ENCODE results near the gene POLR2E. TPM values are rescaled to one million over a fixed set of nuclear protein-coding genes. Genes with fewer than 3 reads are reported as not detected.
"Not testable (repeated sequence)": the region's sequence is repeated elsewhere in the genome, so short reads cannot be mapped to it uniquely, and the experiment has no call there.

POLR2E gene
- total and polyA plus RNA-seq, 10 of the 15 experiments (the other 5 are each of a cell fraction or from before 2014, with no cell fraction given) = 4.0 to 487 (median 200) TPM

- H2AFZ ChIP-seq (ENCODE audit: control insufficient read depth, low read depth, low read length); intact Hi-C loops (cut with micrococcal nuclease; ENCODE audit: unreplicated experiment); H4K20me1 ChIP-seq (ENCODE audit: control insufficient read depth, insufficient read depth); BruUV-seq (replicated peaks); H3K27ac ChIP-seq (ENCODE audit: control insufficient read depth, insufficient read depth); DNase-seq (ENCODE audit: low read depth, low spot score); in situ Hi-C loops (cut with MboI); H3K4me2 ChIP-seq (ENCODE audit: control insufficient read depth, insufficient read depth); ATAC-seq; SMC1A ChIA-PET (ENCODE audit: uncharacterized antibody, unreplicated experiment); H3K9me3 ChIP-seq (replicated peaks; ENCODE audit: control insufficient read depth, insufficient read depth, low read length); H3K4me3 ChIP-seq; FAIRE-seq; H3K9ac ChIP-seq (ENCODE audit: control insufficient read depth, insufficient read depth, low read length); H3K27me3 ChIP-seq (replicated peaks in 1 of 2; ENCODE audit: control insufficient read depth in 2 of 2, insufficient read depth in 2 of 2, low read length in 1 of 2): not testable (repeated sequence)
- Histone ChIP-seq H3K36me3 (ENCODE audit: control insufficient read depth in 2 of 2, insufficient read depth in 2 of 2, low read length in 1 of 2) (peaks cover 3 to 19% of the 10 kb centered on the region in 2 experiments; a peak in 3 of 4 replicates), H3K79me2 (ENCODE audit: control insufficient read depth, insufficient read depth, low read length) (peaks cover 38% of the 10 kb centered on the region), H3K4me1 (ENCODE audit: control insufficient read depth, insufficient read depth, low read length) (peaks cover 25% of the 10 kb centered on the region)
- RAD21 ChIA-PET (ENCODE audit: unreplicated experiment) = interaction anchor here (1.3 kb wide), 2 partner anchors 16 to 65 kb away, joined by 5 to 7 read pairs; no protein-coding TSS in a partner anchor
- POLR2A ChIA-PET = interaction anchor here (0.6 kb wide), 1 partner anchor 111 kb away, joined by 4 read pairs; no protein-coding TSS in a partner anchor
- CTCF ChIA-PET = interaction anchor here (0.9 kb wide), 1 partner anchor 52 kb away, joined by 3 read pairs; no protein-coding TSS in a partner anchor
- 72% methylated on average over 7 of the region's 7 CpGs for WGBS (ENCODE audit: insufficient coverage, insufficient replicate concordance, low lambda C conversion rate, missing lambda C conversion rate)
Observed at GRCh38 chr19:1129084-1129483, 33.9 kb upstream of the POLR2E start.

GRCh38 chr19:1128106-1128505, 32.9 kb upstream of the POLR2E start:
- WGBS (ENCODE audit: insufficient coverage, insufficient replicate concordance, low lambda C conversion rate, missing lambda C conversion rate) = 91% methylated on average over 12 of the region's 17 CpGs
- in situ Hi-C loops (cut with MboI) = no loop called here
- TF ChIP-seq CHD2 (IDR thresholded peaks at IDR 0.05; ENCODE audit: borderline replicate concordance, low read depth, low read length) (no peak), ZNF592 (IDR thresholded peaks at IDR 0.05) (no peak), NFIC (IDR thresholded peaks at IDR 0.05; ENCODE audit: low read depth, low read length) (no peak), PKNOX1 (IDR thresholded peaks at IDR 0.05) (no peak), NRF1 (conservative IDR thresholded peaks at IDR 0.05; ENCODE audit: low read depth, low read length) (no peak), CBX3 (IDR thresholded peaks at IDR 0.05; ENCODE audit: borderline replicate concordance, low read depth) (no peak), RAD51 (IDR thresholded peaks at IDR 0.05) (no peak), STAT3 (IDR thresholded peaks at IDR 0.05; ENCODE audit: low read depth, low read length) (no peak)
- TF ChIP-seq, protein P1, sequence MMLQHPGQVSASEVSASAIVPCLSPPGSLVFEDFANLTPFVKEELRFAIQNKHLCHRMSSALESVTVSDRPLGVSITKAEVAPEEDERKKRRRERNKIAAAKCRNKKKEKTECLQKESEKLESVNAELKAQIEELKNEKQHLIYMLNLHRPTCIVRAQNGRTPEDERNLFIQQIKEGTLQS (IDR thresholded peaks at IDR 0.05; ENCODE audit: borderline replicate concordance, extremely low read depth, low read depth, low read length) = no peak
- TF ChIP-seq, protein P2, sequence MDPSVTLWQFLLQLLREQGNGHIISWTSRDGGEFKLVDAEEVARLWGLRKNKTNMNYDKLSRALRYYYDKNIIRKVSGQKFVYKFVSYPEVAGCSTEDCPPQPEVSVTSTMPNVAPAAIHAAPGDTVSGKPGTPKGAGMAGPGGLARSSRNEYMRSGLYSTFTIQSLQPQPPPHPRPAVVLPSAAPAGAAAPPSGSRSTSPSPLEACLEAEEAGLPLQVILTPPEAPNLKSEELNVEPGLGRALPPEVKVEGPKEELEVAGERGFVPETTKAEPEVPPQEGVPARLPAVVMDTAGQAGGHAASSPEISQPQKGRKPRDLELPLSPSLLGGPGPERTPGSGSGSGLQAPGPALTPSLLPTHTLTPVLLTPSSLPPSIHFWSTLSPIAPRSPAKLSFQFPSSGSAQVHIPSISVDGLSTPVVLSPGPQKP (IDR thresholded peaks at IDR 0.05; ENCODE audit: low read depth, low read length) = no peak

More at GRCh38 chr19:1128106-1128505, 32.9 kb upstream of the POLR2E start:
- ChIA-PET RAD21 (ENCODE audit: unreplicated experiment) (interaction anchor here (1.3 kb wide), 2 partner anchors 15 to 66 kb away, joined by 5 to 7 read pairs; no protein-coding TSS in a partner anchor), SMC1A (ENCODE audit: uncharacterized antibody, unreplicated experiment) (no interaction called here), POLR2A (interaction anchor here (0.5 kb wide), 1 partner anchor 48 kb away, joined by 3 read pairs; no protein-coding TSS in a partner anchor), CTCF (no interaction called here)
- DNase-seq (ENCODE audit: low read depth, low spot score) (no peak), ATAC-seq (no peak), FAIRE-seq (no peak)
- no peak overlapping the region for H3K4me2 ChIP-seq (ENCODE audit: control insufficient read depth, insufficient read depth)
- H3K4me1 ChIP-seq (ENCODE audit: control insufficient read depth, insufficient read depth, low read length) = peaks cover 18% of the 10 kb centered on the region
- no peak overlapping the region for H3K4me3 ChIP-seq
- BruUV-seq (replicated peaks) = no TSS peak
- H3K36me3 ChIP-seq (ENCODE audit: control insufficient read depth in 2 of 2, insufficient read depth in 2 of 2, low read length in 1 of 2) = peaks cover 3 to 27% of the 10 kb centered on the region in 2 experiments
- no peak overlapping the region for H3K27ac ChIP-seq (ENCODE audit: control insufficient read depth, insufficient read depth)
- H3K79me2 ChIP-seq (ENCODE audit: control insufficient read depth, insufficient read depth, low read length) = peaks cover 34% of the 10 kb centered on the region
- no peaks in the 10 kb centered on the region for H3K9me3 ChIP-seq (replicated peaks; ENCODE audit: control insufficient read depth, insufficient read depth, low read length)
- H4K20me1 ChIP-seq (ENCODE audit: control insufficient read depth, insufficient read depth) = no peaks in the 10 kb centered on the region; the same call in 1 of the 2 replicates
- no peaks in the 10 kb centered on the region for H3K27me3 ChIP-seq (replicated peaks in 1 of 2; ENCODE audit: control insufficient read depth in 2 of 2, insufficient read depth in 2 of 2, low read length in 1 of 2)
- no peak overlapping the region for H3K9ac ChIP-seq (ENCODE audit: control insufficient read depth, insufficient read depth, low read length)
- no peak overlapping the region for H2AFZ ChIP-seq (ENCODE audit: control insufficient read depth, low read depth, low read length)
- intact Hi-C loops (cut with micrococcal nuclease; ENCODE audit: unreplicated experiment) = no loop called here

All from GM12878 (cell line).